HG02763 (cell line): ENCODE results near the gene CCDC134.

Source experiments
- ATAC-seq: cut with Tn5 transposase; IDR thresholded peaks from one replicate; pipeline ENCODE4 v1.9.1; 2021; ENCODE audit warnings: mild to moderate bottlenecking, moderate library complexity; ENCODE audit not compliant: unreplicated experiment

The CCDC134 gene

GRCh38 chr22:41875531-41876270, 75.2 kb downstream of the CCDC134 start:
- no peak for ATAC-seq
